ENCODE measurements around the gene C21orf58.
A peak's percentile ranks its signal among the peaks of the same experiment; 100 is the strongest.
"Not testable (repeated sequence)": the region's sequence is repeated elsewhere in the genome, so short reads cannot be mapped to it uniquely, and the experiment has no call there.

Gene C21orf58

GRCh38 chr21:46323710-46324389 lies at the start of gene C21orf58, which contains the start of gene PCNT:
C21orf58 (minus strand) TSS chr21:46323870; CDS start chr21:46322738, 1,132 bp downstream.
PCNT (plus strand) TSS chr21:46324156; CDS start chr21:46324229, 73 bp downstream.
- peak; percentile 96 for DNase-seq (ENCODE audit: low read depth in 2 of 2)

GRCh38 chr21:46372947-46373346 lies 49.3 kb upstream of the C21orf58 start:
- DNase-seq (ENCODE audit: low read depth in 2 of 2): not testable (repeated sequence)

- DNase-seq (ENCODE audit: low read depth in 2 of 2): no peak
These were observed 48.4 kb upstream of the C21orf58 start for GRCh38 chr21:46372014-46372485.

GRCh38 chr21:46371204-46372013 lies 47.7 kb upstream of the C21orf58 start:
- no peak for DNase-seq (ENCODE audit: low read depth in 2 of 2)

- no peak for DNase-seq (ENCODE audit: low read depth in 2 of 2)
These were observed 46.0 kb upstream of the C21orf58 start for GRCh38 chr21:46369520-46370235.

GRCh38 chr21:46368533-46369285 lies 45.0 kb upstream of the C21orf58 start:
- peak in 1 of 2 donors; percentile 6 for DNase-seq (ENCODE audit: low read depth in 2 of 2)

GRCh38 chr21:46366966-46367365 lies 43.3 kb upstream of the C21orf58 start:
- DNase-seq (ENCODE audit: low read depth in 2 of 2): no peak

GRCh38 chr21:46366561-46366960 lies 42.9 kb upstream of the C21orf58 start:
- no peak for DNase-seq (ENCODE audit: low read depth in 2 of 2)

GRCh38 chr21:46366091-46366490 lies 42.4 kb upstream of the C21orf58 start:
- no peak for DNase-seq (ENCODE audit: low read depth in 2 of 2)

- DNase-seq (ENCODE audit: low read depth in 2 of 2): no peak
These were observed 40.0 kb upstream of the C21orf58 start for GRCh38 chr21:46363698-46364097.

- no peak for DNase-seq (ENCODE audit: low read depth in 2 of 2)
These were observed 39.3 kb upstream of the C21orf58 start for GRCh38 chr21:46362946-46363345.

- DNase-seq (ENCODE audit: low read depth in 2 of 2): no peak
These were observed 38.3 kb upstream of the C21orf58 start for GRCh38 chr21:46361935-46362334.

- no peak for DNase-seq (ENCODE audit: low read depth in 2 of 2)
These were observed 37.5 kb upstream of the C21orf58 start for GRCh38 chr21:46361176-46361575.

- DNase-seq (ENCODE audit: low read depth in 2 of 2): no peak
These were observed 34.2 kb upstream of the C21orf58 start for GRCh38 chr21:46357684-46358425.

- no peak for DNase-seq (ENCODE audit: low read depth in 2 of 2)
These were observed 33.6 kb upstream of the C21orf58 start for GRCh38 chr21:46357335-46357604.

GRCh38 chr21:46356494-46357334 lies 33.0 kb upstream of the C21orf58 start:
- no peak for DNase-seq (ENCODE audit: low read depth in 2 of 2)

- no peak for DNase-seq (ENCODE audit: low read depth in 2 of 2)
These were observed 32.3 kb upstream of the C21orf58 start for GRCh38 chr21:46356005-46356338.

- no peak for DNase-seq (ENCODE audit: low read depth in 2 of 2)
These were observed 31.7 kb upstream of the C21orf58 start for GRCh38 chr21:46355161-46356004.

GRCh38 chr21:46354518-46354917 lies 30.8 kb upstream of the C21orf58 start:
- no peak for DNase-seq (ENCODE audit: low read depth in 2 of 2)

Data from stimulated activated CD4-positive, alpha-beta T cell treated with anti-CD3 and anti-CD28 coated beads, Interleukin-1b, Interleukin-23, amount 100 ng/mL, for 4 hours (primary cell).